NCI-H446 treated with DMSO at 0.1 percent for 48 hours (cell line): ENCODE results near the gene VMA21.

Experiments used
- DNase-seq: peaks from one replicate; lab custom pipeline; 2025; lab: John Stamatoyannopoulos, UW

The VMA21 gene

GRCh38 chrX:151396825-151397740 lies at the start of gene VMA21:
Gene VMA21, plus strand, starts transcription at chrX:151397206. Its CDS starts 103 bp downstream, at chrX:151397309.
- peak; percentile 82 for DNase-seq

- no peak for DNase-seq
Observed at GRCh38 chrX:151359341-151359740, 37.7 kb upstream of the VMA21 start.

GRCh38 chrX:151359931-151360871 lies 36.8 kb upstream of the VMA21 start:
- no peak for DNase-seq

GRCh38 chrX:151363316-151363715 lies 33.7 kb upstream of the VMA21 start:
- DNase-seq: no peak

GRCh38 chrX:151365579-151365978 lies 31.4 kb upstream of the VMA21 start:
- no peak for DNase-seq

- DNase-seq: no peak
Observed at GRCh38 chrX:151370906-151371305, 26.1 kb upstream of the VMA21 start.

- DNase-seq: peak; percentile 44
Observed at GRCh38 chrX:151384807-151385206, 12.2 kb upstream of the VMA21 start.

GRCh38 chrX:151386838-151387459 lies 10.1 kb upstream of the VMA21 start:
- DNase-seq: peak; percentile 23

GRCh38 chrX:151391722-151392121 lies 5.3 kb upstream of the VMA21 start:
- no peak for DNase-seq

- DNase-seq: no peak
Observed at GRCh38 chrX:151393514-151393913, 3.5 kb upstream of the VMA21 start.

GRCh38 chrX:151396042-151396824 lies 773 bp upstream of the VMA21 start:
- DNase-seq: peak; percentile 54

GRCh38 chrX:151397741-151398070 lies 700 bp downstream of the VMA21 start:
- DNase-seq: no peak

GRCh38 chrX:151398346-151398745 lies 1.3 kb downstream of the VMA21 start:
- DNase-seq: no peak

GRCh38 chrX:151402719-151403390 lies 5.8 kb downstream of the VMA21 start:
- no peak for DNase-seq

GRCh38 chrX:151416579-151416978 lies 19.6 kb downstream of the VMA21 start:
- DNase-seq: no peak

- no peak for DNase-seq
Observed at GRCh38 chrX:151419782-151420181, 22.8 kb downstream of the VMA21 start.

- no peak for DNase-seq
Observed at GRCh38 chrX:151424505-151424904, 27.5 kb downstream of the VMA21 start.

- DNase-seq: no peak
Observed at GRCh38 chrX:151448509-151448908, 51.5 kb downstream of the VMA21 start.

GRCh38 chrX:151458824-151459223 lies 61.8 kb downstream of the VMA21 start:
- DNase-seq: no peak
